Lower leg skin (tissue), 4 donors: Measurements from ENCODE around the gene TAF4B. TPM values are rescaled to one million over a fixed set of nuclear protein-coding genes. Genes with fewer than 3 reads are reported as not detected.
"Not testable (repeated sequence)": the region's sequence is repeated elsewhere in the genome, so short reads cannot be mapped to it uniquely, and the experiment has no call there.

Experiments used
- DNase-seq, 2 donors: peaks; one replicate each; pipeline ENCODE4 v3.0.0-alpha.2; 2019; ENCODE audit warnings: low spot score in 2 of 2
- H3K4me3 ChIP-seq: fragments of 200-600 bp; sonication (generic); 2 replicates; pipeline ENCODE4 v1.5.1; 2017; ENCODE audit warnings: mild to moderate bottlenecking, low read depth; ENCODE audit not compliant: poor library complexity, severe bottlenecking
- CTCF ChIP-seq, 3 donors: fragments of 450-650 bp; IDR thresholded peaks; one replicate each; pipeline ENCODE4 v1.5.1; 2016; ENCODE audit warnings: antibody characterized with exemption in 3 of 3, mild to moderate bottlenecking in 3 of 3, moderate library complexity in 2 of 3
- POLR2A ChIP-seq, 2 donors: fragments of 450-650 bp; IDR thresholded peaks; one replicate each; pipeline ENCODE4 v1.6.1; 2016 to 2017; ENCODE audit warnings: antibody characterized with exemption in 2 of 2, mild to moderate bottlenecking in 1 of 2, moderate library complexity in 1 of 2
- WGBS, 2 donors: methylation state at CpG; one replicate each; pipeline ENCODE4 v1.1.5; 2018; 5-methylcytosine and 5-hydroxymethylcytosine counted together
- intact Hi-C: fragments of 100-400 bp; cut with DNase I; formaldehyde crosslinking; loops from one replicate; pipeline ENCODE4 v1.15.0; 2023; ENCODE audit warnings: low total_unique reads
- total RNA-seq, 4 donors: library from RNA; depleted of rRNA; stranded (reverse); fragments of >200 nt; gene quantifications; one replicate each; pipeline ENCODE4 v1.1.0, GENCODE V29; 2016

Gene TAF4B
- total RNA-seq, 4 donors from 2014 or later = 12.5 to 23.6 (median 17.1) TPM

GRCh38 chr18:26255695-26256622 lies 29.7 kb downstream of the TAF4B start:
- WGBS, 2 donors = 59 to 61% methylated on average over 14 of the region's 14 CpGs
- TF ChIP-seq CTCF (IDR thresholded peaks at IDR 0.05) (no peak), POLR2A (IDR thresholded peaks at IDR 0.05) (no peak)
- intact Hi-C loops = no loop called here

GRCh38 chr18:26258711-26259110 lies 32.5 kb downstream of the TAF4B start:
- 84 to 96% methylated on average over 3 of the region's 3 CpGs for WGBS, 2 donors
- intact Hi-C loops = no loop called here
- no peak for DNase-seq
- H3K4me3 ChIP-seq = no peak overlapping the region
- TF ChIP-seq CTCF (IDR thresholded peaks at IDR 0.05) (no peak), POLR2A (IDR thresholded peaks at IDR 0.05) (no peak)

More at GRCh38 chr18:26255695-26256622, 29.7 kb downstream of the TAF4B start:
- no peak overlapping the region for H3K4me3 ChIP-seq
- no peak for DNase-seq

- intact Hi-C loops, DNase-seq, H3K4me3 ChIP-seq: not testable (repeated sequence)
- WGBS, 2 donors = 98 to 100% methylated on average over 4 of the region's 4 CpGs
Observed at GRCh38 chr18:26259416-26259815, 33.2 kb downstream of the TAF4B start.

- H3K4me3 ChIP-seq = no peak overlapping the region
- intact Hi-C loops = no loop called here
- no peak for DNase-seq
- TF ChIP-seq POLR2A (IDR thresholded peaks at IDR 0.05) (no peak), CTCF (IDR thresholded peaks at IDR 0.05) (no peak)
- WGBS, 2 donors = 82 to 90% methylated on average over 4 of the region's 4 CpGs
Observed at GRCh38 chr18:26262156-26262555, 35.9 kb downstream of the TAF4B start.

GRCh38 chr18:26267357-26267930 lies 41.2 kb downstream of the TAF4B start:
- TF ChIP-seq CTCF (IDR thresholded peaks at IDR 0.05) (no peak), POLR2A (IDR thresholded peaks at IDR 0.05) (no peak)
- WGBS, 2 donors = 94 to 95% methylated on average over 4 of the region's 4 CpGs
- intact Hi-C loops = no loop called here
- no peak overlapping the region for H3K4me3 ChIP-seq
- DNase-seq = no peak

GRCh38 chr18:26268454-26268853 lies 42.2 kb downstream of the TAF4B start:
- no peak for DNase-seq
- 73 to 75% methylated on average over 4 of the region's 4 CpGs for WGBS, 2 donors
- no peak overlapping the region for H3K4me3 ChIP-seq
- intact Hi-C loops = no loop called here
- no peak for TF ChIP-seq POLR2A (IDR thresholded peaks at IDR 0.05)
- TF ChIP-seq CTCF (IDR thresholded peaks at IDR 0.05) = no peak
